ENCODE measurements around the gene CCDC174. TPM values are rescaled to one million over a fixed set of nuclear protein-coding genes. Genes with fewer than 3 reads are reported as not detected.

Gene CCDC174
- polyA plus RNA-seq, 2 of the 4 experiments (the other 2 are of a cell fraction) = 12.6 to 17.6 TPM

- TF ChIP-seq HOXB5 (CRISPR knock-in tag; IDR thresholded peaks at IDR 0.05) (no peak), HDAC2 (IDR thresholded peaks at IDR 0.05) (no peak), KDM1A (IDR thresholded peaks at IDR 0.05; ENCODE audit: low read depth) (no peak), FOSL2 (IDR thresholded peaks at IDR 0.05) (no peak), FOSL2 (CRISPR knock-in tag; IDR thresholded peaks at IDR 0.05) (no peak), MAFK (IDR thresholded peaks at IDR 0.05; ENCODE audit: partially characterized antibody) (no peak)
Measured at GRCh38 chr3:14627815-14628214, 23.7 kb upstream of the CCDC174 start (continued).

- H3K4me3 ChIP-seq = no peak overlapping the region
- FAIRE-seq (no peak), DNase-seq (ENCODE audit: low read depth in 1 of 2, low spot score in 1 of 2) (peak in 1 of 2 experiments; percentile 19), ATAC-seq (no peak)
- 0 out of 3 replicates have a peak, but pooled peaks cover 3% of the 10 kb centered on the region for H3K4me1 ChIP-seq
- H3K27ac ChIP-seq = no peak overlapping the region
- TF ChIP-seq EP300 (IDR thresholded peaks at IDR 0.05) = no peak
- TF ChIP-seq HOXA7 (CRISPR knock-in tag; IDR thresholded peaks at IDR 0.05) = no peak
- TF ChIP-seq HOXB5 (CRISPR knock-in tag; IDR thresholded peaks at IDR 0.05) = no peak
- no peak for TF ChIP-seq SREBF2 (IDR thresholded peaks at IDR 0.05)
- TF ChIP-seq HES2 (IDR thresholded peaks at IDR 0.05) = no peak
- TF ChIP-seq FOXS1 (CRISPR knock-in tag; IDR thresholded peaks at IDR 0.05) = no peak
- POLR2A ChIA-PET = no interaction called here
- H3K9me3 ChIP-seq = peaks cover 6% of the 10 kb centered on the region; the same call in 1 of the 3 replicates
- CTCF ChIA-PET = interaction anchor here (2.2 kb wide), 1 partner anchor 23 kb away, joined by 5 read pairs; no protein-coding TSS in a partner anchor
- no peak overlapping the region for H3K4me2 ChIP-seq
- 79% methylated on average over 4 of the region's 4 CpGs for WGBS (ENCODE audit: missing lambda C conversion rate)
Measured at GRCh38 chr3:14628406-14628805, 23.2 kb upstream of the CCDC174 start.

- ATAC-seq (no peak), DNase-seq (ENCODE audit: low read depth in 1 of 2, low spot score in 1 of 2) (no peak), FAIRE-seq (no peak)
- 76% methylated on average over 9 of the region's 9 CpGs for WGBS (ENCODE audit: missing lambda C conversion rate)
- H3K27ac ChIP-seq = no peak overlapping the region
- peaks cover 6% of the 10 kb centered on the region; the same call in 1 of the 3 replicates for H3K9me3 ChIP-seq
- ChIA-PET CTCF (interaction anchor here (0.6 kb wide), 1 partner anchor 291 kb away, joined by 3 read pairs; no protein-coding TSS in a partner anchor), POLR2A (no interaction called here)
- peaks cover 3% of the 10 kb centered on the region; the same call in 1 of the 3 replicates for H3K4me1 ChIP-seq
- no peak overlapping the region for H3K4me3 ChIP-seq
- TF ChIP-seq HOXB13 (CRISPR knock-in tag; IDR thresholded peaks at IDR 0.05; ENCODE audit: low read depth) = no peak
- TF ChIP-seq MYC (IDR thresholded peaks at IDR 0.05; ENCODE audit: borderline replicate concordance, low read length) = no peak
- no peak for TF ChIP-seq ATOH8 (CRISPR knock-in tag; IDR thresholded peaks at IDR 0.05; ENCODE audit: low read depth)
- TF ChIP-seq RNF2 (IDR thresholded peaks at IDR 0.05; ENCODE audit: borderline replicate concordance, low read depth) = no peak
- no peak for TF ChIP-seq ELK1 (IDR thresholded peaks at IDR 0.05; ENCODE audit: low read depth, low read length)
- TF ChIP-seq NFE2L2 (conservative IDR thresholded peaks at IDR 0.05; ENCODE audit: low read length) = no peak
- TF ChIP-seq HMGXB4 (CRISPR knock-in tag; IDR thresholded peaks at IDR 0.05; ENCODE audit: borderline replicate concordance) = no peak
- TF ChIP-seq JUNB (IDR thresholded peaks at IDR 0.05) = no peak
- no peak for TF ChIP-seq BHLHE40 (IDR thresholded peaks at IDR 0.05; ENCODE audit: low read depth, low read length)
- no peak for TF ChIP-seq POLR2AphosphoS2 (conservative IDR thresholded peaks at IDR 0.05; ENCODE audit: low read length)
- no peak for TF ChIP-seq ZNF302 (CRISPR knock-in tag; IDR thresholded peaks at IDR 0.05)
- TF ChIP-seq FOXS1 (CRISPR knock-in tag; IDR thresholded peaks at IDR 0.05) = no peak
- TF ChIP-seq NR3C1 (IDR thresholded peaks at IDR 0.05) = no peak
- TF ChIP-seq HOXA7 (CRISPR knock-in tag; IDR thresholded peaks at IDR 0.05) = no peak
- no peak for TF ChIP-seq CBX8 (IDR thresholded peaks at IDR 0.05)
- no peak for TF ChIP-seq SREBF2 (IDR thresholded peaks at IDR 0.05)
- TF ChIP-seq RARB (CRISPR knock-in tag; IDR thresholded peaks at IDR 0.05) = no peak
- no peak for TF ChIP-seq FOSB (CRISPR knock-in tag; IDR thresholded peaks at IDR 0.05)
- no peak overlapping the region for H3K4me2 ChIP-seq
Measured at GRCh38 chr3:14630404-14631100, 21.0 kb upstream of the CCDC174 start.

Measured in A549 (cell line).